WTC11 (cell line): ENCODE data around the gene CEP72.

ENCODE experiments used
- ATF1 ChIP-seq: sonication (generic); formaldehyde crosslinking; IDR thresholded peaks from 2 replicates; pipeline ENCODE4 v1.8.1; 2023; ENCODE audit warnings: mild to moderate bottlenecking, moderate library complexity, missing genetic modification reagents
- ATF2 ChIP-seq: sonication (generic); formaldehyde crosslinking; IDR thresholded peaks from 2 replicates; pipeline ENCODE4 v1.8.1; 2022; ENCODE audit warnings: low read depth, missing genetic modification reagents, borderline replicate concordance
- CREB1 ChIP-seq: sonication (generic); formaldehyde crosslinking; IDR thresholded peaks from 2 replicates; pipeline ENCODE4 v1.8.0; 2023; ENCODE audit warnings: mild to moderate bottlenecking, missing genetic modification reagents
- CREM ChIP-seq: sonication (generic); formaldehyde crosslinking; IDR thresholded peaks from 2 replicates; pipeline ENCODE4 v1.8.1; 2022; ENCODE audit warnings: mild to moderate bottlenecking, missing genetic modification reagents, moderate library complexity
- ELF4 ChIP-seq: sonication (generic); formaldehyde crosslinking; IDR thresholded peaks from 2 replicates; pipeline ENCODE4 v1.8.1; 2022; ENCODE audit warnings: low read depth, mild to moderate bottlenecking, moderate library complexity, missing genetic modification reagents
- JUN ChIP-seq: sonication (generic); formaldehyde crosslinking; IDR thresholded peaks from 2 replicates; pipeline ENCODE4 v1.8.0; 2023; ENCODE audit warnings: mild to moderate bottlenecking, missing genetic modification reagents
- MYBL2 ChIP-seq: sonication (generic); formaldehyde crosslinking; IDR thresholded peaks from 2 replicates; pipeline ENCODE4 v1.8.1; 2023; ENCODE audit warnings: mild to moderate bottlenecking, moderate library complexity, missing genetic modification reagents
- RORB ChIP-seq: fragments of 250-450 bp; sonication (Bioruptor Pico); IDR thresholded peaks from 2 replicates; pipeline ENCODE4 v1.9.0; 2021; ENCODE audit warnings: mild to moderate bottlenecking
- ZBTB21 ChIP-seq: sonication (generic); formaldehyde crosslinking; IDR thresholded peaks from 2 replicates; pipeline ENCODE4 v1.8.1; 2023; ENCODE audit warnings: mild to moderate bottlenecking, missing genetic modification reagents, borderline replicate concordance
- TF ChIP-seq, protein P1 (sequence below): fragments of 200-600 bp; IDR thresholded peaks from 2 replicates; pipeline ENCODE4 v1.8.0; 2022; ENCODE audit warnings: antibody characterized with exemption

GRCh38 chr5:569358-569867 is 42.7 kb upstream of the CEP72 start:
- TF ChIP-seq CREM (no peak), ATF2 (CRISPR knock-in tag) (no peak), ATF1 (CRISPR knock-in tag) (no peak), MYBL2 (no peak), RORB (CRISPR knock-in tag) (no peak), ZBTB21 (CRISPR knock-in tag) (no peak), JUN (CRISPR knock-in tag) (no peak), ELF4 (no peak), CREB1 (no peak)
- TF ChIP-seq, protein P1, sequence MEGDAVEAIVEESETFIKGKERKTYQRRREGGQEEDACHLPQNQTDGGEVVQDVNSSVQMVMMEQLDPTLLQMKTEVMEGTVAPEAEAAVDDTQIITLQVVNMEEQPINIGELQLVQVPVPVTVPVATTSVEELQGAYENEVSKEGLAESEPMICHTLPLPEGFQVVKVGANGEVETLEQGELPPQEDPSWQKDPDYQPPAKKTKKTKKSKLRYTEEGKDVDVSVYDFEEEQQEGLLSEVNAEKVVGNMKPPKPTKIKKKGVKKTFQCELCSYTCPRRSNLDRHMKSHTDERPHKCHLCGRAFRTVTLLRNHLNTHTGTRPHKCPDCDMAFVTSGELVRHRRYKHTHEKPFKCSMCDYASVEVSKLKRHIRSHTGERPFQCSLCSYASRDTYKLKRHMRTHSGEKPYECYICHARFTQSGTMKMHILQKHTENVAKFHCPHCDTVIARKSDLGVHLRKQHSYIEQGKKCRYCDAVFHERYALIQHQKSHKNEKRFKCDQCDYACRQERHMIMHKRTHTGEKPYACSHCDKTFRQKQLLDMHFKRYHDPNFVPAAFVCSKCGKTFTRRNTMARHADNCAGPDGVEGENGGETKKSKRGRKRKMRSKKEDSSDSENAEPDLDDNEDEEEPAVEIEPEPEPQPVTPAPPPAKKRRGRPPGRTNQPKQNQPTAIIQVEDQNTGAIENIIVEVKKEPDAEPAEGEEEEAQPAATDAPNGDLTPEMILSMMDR = no peak
